HEK293T (cell line): ENCODE results near the gene SUGCT.

ENCODE experiments used
- CTCF ChIA-PET: fragments of 350-600 bp; formaldehyde crosslinking; extraction: SDS; loops from one replicate; lab custom pipeline; 2021; ENCODE audit warnings: antibody characterized with exemption, inconsistent platforms; lab: Yijun Ruan, JAX
- POLR2A ChIA-PET: fragments of 350-600 bp; formaldehyde crosslinking; extraction: SDS; loops from one replicate; lab custom pipeline; 2020; ENCODE audit warnings: antibody characterized with exemption, inconsistent platforms; lab: Yijun Ruan, JAX
- DNase-seq: peaks from one replicate; pipeline ENCODE4 v3.0.0; 2012; ENCODE audit warnings: mixed read lengths; ENCODE audit errors: extremely low spot score
- ARNT ChIP-seq: fragments of 450-650 bp; IDR thresholded peaks from 2 replicates; pipeline ENCODE4 v1.6.1; 2017; ENCODE audit warnings: mild to moderate bottlenecking
- BHLHE40 ChIP-seq: fragments of 450-650 bp; IDR thresholded peaks from 2 replicates; pipeline ENCODE4 v1.6.1; 2016; ENCODE audit warnings: mild to moderate bottlenecking, moderate library complexity, borderline replicate concordance
- CTBP1 ChIP-seq: fragments of 450-650 bp; IDR thresholded peaks from 2 replicates; pipeline ENCODE4 v1.6.1; 2016; ENCODE audit warnings: borderline replicate concordance
- ELF4 ChIP-seq: fragments of 450-650 bp; IDR thresholded peaks from 2 replicates; pipeline ENCODE4 v1.6.1; 2017; ENCODE audit warnings: antibody characterized with exemption
- FOXA1 ChIP-seq: fragments of 450-650 bp; IDR thresholded peaks from 2 replicates; pipeline ENCODE4 v1.6.1; 2016; ENCODE audit warnings: mild to moderate bottlenecking
- FOXK2 ChIP-seq: fragments of 450-650 bp; IDR thresholded peaks from 2 replicates; pipeline ENCODE4 v1.6.1; 2016; ENCODE audit warnings: mild to moderate bottlenecking
- FOXM1 ChIP-seq: fragments of 450-650 bp; IDR thresholded peaks from 2 replicates; pipeline ENCODE4 v1.6.1; 2017; ENCODE audit warnings: mild to moderate bottlenecking, borderline replicate concordance
- HDGF ChIP-seq: fragments of 450-650 bp; IDR thresholded peaks from 2 replicates; pipeline ENCODE4 v1.6.1; 2017; ENCODE audit warnings: antibody characterized with exemption, borderline replicate concordance
- L3MBTL2 ChIP-seq: fragments of 450-650 bp; conservative IDR thresholded peaks from 2 replicates; pipeline ENCODE4 v1.6.1; 2016; ENCODE audit warnings: mild to moderate bottlenecking
- LEF1 ChIP-seq: fragments of 450-650 bp; IDR thresholded peaks from 2 replicates; pipeline ENCODE4 v1.6.1; 2017; ENCODE audit warnings: mild to moderate bottlenecking, borderline replicate concordance
- NFRKB ChIP-seq: fragments of 450-650 bp; IDR thresholded peaks from 2 replicates; pipeline ENCODE4 v1.6.1; 2016; ENCODE audit warnings: mild to moderate bottlenecking, moderate library complexity
- PKNOX1 ChIP-seq: fragments of 450-650 bp; IDR thresholded peaks from 2 replicates; pipeline ENCODE4 v1.6.1; 2016
- SP1 ChIP-seq: fragments of 450-650 bp; IDR thresholded peaks from 2 replicates; pipeline ENCODE4 v1.6.1; 2017
- SUZ12 ChIP-seq: fragments of 450-650 bp; IDR thresholded peaks from 2 replicates; pipeline ENCODE4 v1.6.1; 2016; ENCODE audit warnings: mild to moderate bottlenecking
- TARDBP ChIP-seq: fragments of 450-650 bp; IDR thresholded peaks from 2 replicates; pipeline ENCODE4 v1.6.1; 2016
- ZNF384 ChIP-seq: fragments of 450-650 bp; IDR thresholded peaks from 2 replicates; pipeline ENCODE4 v1.6.1; 2016

Gene SUGCT

GRCh38 chr7:40733114-40733513 is 598.3 kb downstream of the SUGCT start:
- DNase-seq: no peak
- ChIA-PET CTCF (no interaction called here), POLR2A (no interaction called here)
- no peak for TF ChIP-seq ARNT
- no peak for TF ChIP-seq L3MBTL2

GRCh38 chr7:40733578-40733977 is 598.8 kb downstream of the SUGCT start:
- CTCF ChIA-PET: no interaction called here
- DNase-seq: no peak
- TF ChIP-seq ZNF384 (no peak), BHLHE40 (no peak), ELF4 (no peak), ARNT (no peak)
- POLR2A ChIA-PET: no interaction called here

- CTCF ChIA-PET: no interaction called here
Observed at GRCh38 chr7:40739257-40739656, 604.5 kb downstream of the SUGCT start.

GRCh38 chr7:40742270-40742669 is 607.5 kb downstream of the SUGCT start:
- no peak for DNase-seq
- POLR2A ChIA-PET: no interaction called here
- TF ChIP-seq FOXA1: no peak
- TF ChIP-seq FOXK2: no peak
- TF ChIP-seq FOXM1: no peak
- TF ChIP-seq NFRKB: no peak
- TF ChIP-seq HDGF: no peak
- no peak for TF ChIP-seq SUZ12
- no peak for TF ChIP-seq L3MBTL2
- no peak for TF ChIP-seq ELF4
- no peak for TF ChIP-seq LEF1
- TF ChIP-seq PKNOX1: no peak
- TF ChIP-seq ZNF384: no peak
- CTCF ChIA-PET: no interaction called here

More at GRCh38 chr7:40739257-40739656, 604.5 kb downstream of the SUGCT start:
- no peak for DNase-seq
- POLR2A ChIA-PET: no interaction called here
- TF ChIP-seq ZNF384 (no peak), BHLHE40 (no peak), PKNOX1 (no peak), FOXK2 (no peak), FOXM1 (no peak), TARDBP (no peak), L3MBTL2 (no peak), NFRKB (no peak), LEF1 (no peak), CTBP1 (no peak)

- DNase-seq: no peak
- POLR2A ChIA-PET: no interaction called here
- TF ChIP-seq CTBP1 (no peak), FOXM1 (no peak), SP1 (no peak)
- CTCF ChIA-PET: no interaction called here
Observed at GRCh38 chr7:40746841-40747556, 612.2 kb downstream of the SUGCT start.

GRCh38 chr7:40747856-40748255 is 613.1 kb downstream of the SUGCT start:
- no peak for DNase-seq
- CTCF ChIA-PET: no interaction called here
- TF ChIP-seq ARNT (no peak), ELF4 (no peak), SUZ12 (no peak)
- POLR2A ChIA-PET: no interaction called here

GRCh38 chr7:40749877-40750276 is 615.1 kb downstream of the SUGCT start:
- TF ChIP-seq ZNF384 (no peak), FOXK2 (no peak), BHLHE40 (no peak), LEF1 (no peak), ELF4 (no peak), TARDBP (no peak), HDGF (no peak), PKNOX1 (no peak), SUZ12 (no peak), SP1 (no peak), CTBP1 (no peak), L3MBTL2 (no peak)
- POLR2A ChIA-PET: no interaction called here
- CTCF ChIA-PET: no interaction called here
- no peak for DNase-seq
